ENCODE results near the gene RNF186. TPM values are rescaled to one million over a fixed set of nuclear protein-coding genes. Genes with fewer than 3 reads are reported as not detected.

RNF186 gene, protein sequence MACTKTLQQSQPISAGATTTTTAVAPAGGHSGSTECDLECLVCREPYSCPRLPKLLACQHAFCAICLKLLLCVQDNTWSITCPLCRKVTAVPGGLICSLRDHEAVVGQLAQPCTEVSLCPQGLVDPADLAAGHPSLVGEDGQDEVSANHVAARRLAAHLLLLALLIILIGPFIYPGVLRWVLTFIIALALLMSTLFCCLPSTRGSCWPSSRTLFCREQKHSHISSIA
- under 1 TPM in 1 of 4 donors, not detected in 3; 0.24 TPM for total RNA-seq

GRCh38 chr1:19814681-19815503 lies at the start of gene RNF186:
Gene RNF186 (minus strand): TSS chr1:19815283. CDS start chr1:19815101, 182 bp downstream.
- Histone ChIP-seq H3K36me3 (no peaks in the 10 kb centered on the region), H3K4me1 (peaks cover 3 to 12% of the 10 kb centered on the region in 2 donors), H3K9me3 (no peaks in the 10 kb centered on the region), H3K27ac (no peak within 1 kb of the TSS), H3K4me3 (no peak within 1 kb of the TSS), H3K27me3 (peaks cover 0 to 12% (median 0%) of the 10 kb centered on the region in 3 donors)
- DNase-seq: peak; percentile 19 to 60
- TF ChIP-seq, protein P1, sequence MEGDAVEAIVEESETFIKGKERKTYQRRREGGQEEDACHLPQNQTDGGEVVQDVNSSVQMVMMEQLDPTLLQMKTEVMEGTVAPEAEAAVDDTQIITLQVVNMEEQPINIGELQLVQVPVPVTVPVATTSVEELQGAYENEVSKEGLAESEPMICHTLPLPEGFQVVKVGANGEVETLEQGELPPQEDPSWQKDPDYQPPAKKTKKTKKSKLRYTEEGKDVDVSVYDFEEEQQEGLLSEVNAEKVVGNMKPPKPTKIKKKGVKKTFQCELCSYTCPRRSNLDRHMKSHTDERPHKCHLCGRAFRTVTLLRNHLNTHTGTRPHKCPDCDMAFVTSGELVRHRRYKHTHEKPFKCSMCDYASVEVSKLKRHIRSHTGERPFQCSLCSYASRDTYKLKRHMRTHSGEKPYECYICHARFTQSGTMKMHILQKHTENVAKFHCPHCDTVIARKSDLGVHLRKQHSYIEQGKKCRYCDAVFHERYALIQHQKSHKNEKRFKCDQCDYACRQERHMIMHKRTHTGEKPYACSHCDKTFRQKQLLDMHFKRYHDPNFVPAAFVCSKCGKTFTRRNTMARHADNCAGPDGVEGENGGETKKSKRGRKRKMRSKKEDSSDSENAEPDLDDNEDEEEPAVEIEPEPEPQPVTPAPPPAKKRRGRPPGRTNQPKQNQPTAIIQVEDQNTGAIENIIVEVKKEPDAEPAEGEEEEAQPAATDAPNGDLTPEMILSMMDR (IDR thresholded peaks at IDR 0.05 in 4 of 5, conservative IDR thresholded peaks at IDR 0.05 in 1 of 5): no peak
- TF ChIP-seq POLR2A (IDR thresholded peaks at IDR 0.05): no peak
- peak; percentile 77 to 86 for ATAC-seq
- intact Hi-C loops (cut with DNase I; ENCODE audit: low total_unique reads): loop anchor here (5.0 kb wide), 1 partner anchor 48 kb away; no protein-coding TSS in a partner anchor
- in situ Hi-C loops (cut with MboI; ENCODE audit: low sequenced_read_pairs in 4 of 4): no loop called here

- intact Hi-C loops (cut with DNase I; ENCODE audit: low total_unique reads): no loop called here
- TF ChIP-seq POLR2A (IDR thresholded peaks at IDR 0.05): no peak
- TF ChIP-seq, protein P1 (IDR thresholded peaks at IDR 0.05 in 4 of 5, conservative IDR thresholded peaks at IDR 0.05 in 1 of 5): no peak
- peaks cover 8 to 25% of the 10 kb centered on the region in 2 donors for H3K4me1 ChIP-seq
Measured at GRCh38 chr1:19864570-19865160, 49.6 kb upstream of the RNF186 start.

GRCh38 chr1:19862944-19863343 lies 47.9 kb upstream of the RNF186 start:
- peaks cover 8 to 25% of the 10 kb centered on the region in 2 donors for H3K4me1 ChIP-seq
- ATAC-seq (no peak), DNase-seq (no peak)
- in situ Hi-C loops (cut with MboI; ENCODE audit: low sequenced_read_pairs in 4 of 4): no loop called here
- no peaks in the 10 kb centered on the region for H3K27me3 ChIP-seq
- H3K36me3 ChIP-seq: no peaks in the 10 kb centered on the region
- no peaks in the 10 kb centered on the region for H3K9me3 ChIP-seq
- intact Hi-C loops (cut with DNase I; ENCODE audit: low total_unique reads): no loop called here
- no peak overlapping the region for H3K4me3 ChIP-seq
- TF ChIP-seq, protein P1 (IDR thresholded peaks at IDR 0.05 in 4 of 5, conservative IDR thresholded peaks at IDR 0.05 in 1 of 5): no peak
- no peak for TF ChIP-seq POLR2A (IDR thresholded peaks at IDR 0.05)
- no peak overlapping the region for H3K27ac ChIP-seq

More at GRCh38 chr1:19864570-19865160, 49.6 kb upstream of the RNF186 start:
- DNase-seq (no peak), ATAC-seq (no peak)
- Histone ChIP-seq H3K36me3 (no peaks in the 10 kb centered on the region), H3K27ac (peak overlapping the region; percentile 46 to 62 (median 52)), H3K9me3 (no peaks in the 10 kb centered on the region), H3K27me3 (no peaks in the 10 kb centered on the region), H3K4me3 (no peak overlapping the region)
- in situ Hi-C loops (cut with MboI; ENCODE audit: low sequenced_read_pairs in 4 of 4): no loop called here

- Histone ChIP-seq H3K4me1 (peaks cover 8 to 20% of the 10 kb centered on the region in 2 donors), H3K27ac (no peak overlapping the region), H3K27me3 (no peaks in the 10 kb centered on the region), H3K36me3 (no peaks in the 10 kb centered on the region), H3K9me3 (no peaks in the 10 kb centered on the region), H3K4me3 (no peak overlapping the region)
- in situ Hi-C loops (cut with MboI; ENCODE audit: low sequenced_read_pairs in 4 of 4): no loop called here
- ATAC-seq: no peak
- no peak for TF ChIP-seq POLR2A (IDR thresholded peaks at IDR 0.05)
- TF ChIP-seq, protein P1 (IDR thresholded peaks at IDR 0.05 in 4 of 5, conservative IDR thresholded peaks at IDR 0.05 in 1 of 5): no peak
- no peak for DNase-seq
- intact Hi-C loops (cut with DNase I; ENCODE audit: low total_unique reads): no loop called here
Measured at GRCh38 chr1:19861842-19862530, 46.9 kb upstream of the RNF186 start.

Data from gastrocnemius medialis (tissue), 4 donors.